ENCODE measurements around the gene PAPPA. TPM values are rescaled to one million over a fixed set of nuclear protein-coding genes. Genes with fewer than 3 reads are reported as not detected.

The PAPPA gene
- total RNA-seq, 1 experiment from 2014 or later: 0.05 TPM

- H3K9me3 ChIP-seq (ENCODE audit: control insufficient read depth in 1 of 2, insufficient read depth in 1 of 2, low read depth in 1 of 2, low read length in 2 of 2): no peaks in the 10 kb centered on the region
- CTCF ChIA-PET: no interaction called here
- no TSS peak for BruUV-seq (replicated peaks)
- H3K4me3 ChIP-seq (replicated peaks in 1 of 2; ENCODE audit: low read depth in 1 of 2, low read length in 2 of 2): no peak overlapping the region
- no peak for TF ChIP-seq ELF1 (IDR thresholded peaks at IDR 0.05; ENCODE audit: borderline replicate concordance, low read depth)
- TF ChIP-seq CTCF (IDR thresholded peaks at IDR 0.05 in 2 of 3, conservative IDR thresholded peaks at IDR 0.05 in 1 of 3; ENCODE audit: borderline replicate concordance in 1 of 3, insufficient read depth in 1 of 3, low read depth in 2 of 3, low read length in 2 of 3): no peak
- no peak for TF ChIP-seq CEBPB (IDR thresholded peaks at IDR 0.05; ENCODE audit: low read depth)
- TF ChIP-seq YY1 (IDR thresholded peaks at IDR 0.05; ENCODE audit: extremely low read depth, insufficient replicate concordance, low read depth, low read length): no peak
- no peak for TF ChIP-seq ATF3 (IDR thresholded peaks at IDR 0.05)
- TF ChIP-seq ZFX (IDR thresholded peaks at IDR 0.05): no peak
- TF ChIP-seq EGR1 (IDR thresholded peaks at IDR 0.05; ENCODE audit: low read depth): no peak
- TF ChIP-seq EZH2 (IDR thresholded peaks at IDR 0.05): no peak
- no peak for TF ChIP-seq POLR2AphosphoS5 (IDR thresholded peaks at IDR 0.05; ENCODE audit: low read depth, low read length)
- TF ChIP-seq ZBTB33 (IDR thresholded peaks at IDR 0.05; ENCODE audit: extremely low read depth, insufficient replicate concordance, low read length): no peak
- TF ChIP-seq RAD21 (IDR thresholded peaks at IDR 0.05; ENCODE audit: low read depth): no peak
- TF ChIP-seq TCF7L2 (IDR thresholded peaks at IDR 0.05; ENCODE audit: borderline replicate concordance, extremely low read depth, insufficient read depth, insufficient read length): no peak
- no peak overlapping the region for H2AFZ ChIP-seq (ENCODE audit: low read depth, low read length, poor library complexity, severe bottlenecking)
- no peak overlapping the region for H3K4me2 ChIP-seq (ENCODE audit: low read length)
- no peak overlapping the region for H3K27ac ChIP-seq (ENCODE audit: low read depth, low read length)
- DNase-seq (ENCODE audit: low read depth, low spot score): no peak
- no peak for ATAC-seq
- H3K9me2 ChIP-seq (ENCODE audit: insufficient read depth): no peaks in the 10 kb centered on the region
- H4K20me1 ChIP-seq (ENCODE audit: insufficient read depth): no peaks in the 10 kb centered on the region
- H3K27me3 ChIP-seq (ENCODE audit: insufficient read depth, low read length): peaks cover 80% of the 10 kb centered on the region
- intact Hi-C loops (cut with micrococcal nuclease): no loop called here
- no peaks in the 10 kb centered on the region for H3K36me3 ChIP-seq (ENCODE audit: control insufficient read depth in 1 of 2, insufficient read depth in 2 of 2, low read length in 2 of 2)
- no peaks in the 10 kb centered on the region for H3K4me1 ChIP-seq (ENCODE audit: control insufficient read depth in 1 of 2, insufficient read depth in 2 of 2, low read length in 2 of 2)
- H3K79me2 ChIP-seq (ENCODE audit: insufficient read depth, low read length): no peaks in the 10 kb centered on the region
- RAD21 ChIA-PET (ENCODE audit: low non-redundant PET in 1 of 2, low total read pairs in 2 of 2, uncharacterized antibody in 2 of 2, unreplicated experiment in 2 of 2): no interaction called here
- H3K9ac ChIP-seq (ENCODE audit: low read length): no peak overlapping the region
- POLR2A ChIA-PET: no interaction called here
Measured at GRCh38 chr9:116282597-116282996, 129.0 kb downstream of the PAPPA start.
